Transverse colon (tissue), 3 donors: ENCODE results near the gene PRKG1.

Experiments
- EP300 ChIP-seq: sonication (generic); formaldehyde crosslinking; IDR thresholded peaks from one replicate; pipeline ENCODE4 v1.6.1; 2017; ENCODE audit warnings: antibody characterized with exemption, low read depth
- POLR2A ChIP-seq: fragments of 450-650 bp; IDR thresholded peaks from one replicate; pipeline ENCODE4 v1.6.1; 2016; ENCODE audit warnings: antibody characterized with exemption, mild to moderate bottlenecking, moderate library complexity
- TF ChIP-seq, protein P1 (sequence below), 5 experiments: fragments of 200-600 bp in 3 of 5; fragments of 450-650 bp in 2 of 5; sonication (generic) in 3 of 5; IDR thresholded peaks; 1 replicate in 2 of 5; 2 replicates in 3 of 5; pipeline ENCODE4 v1.5.1; 2016 to 2017; ENCODE audit warnings: antibody characterized with exemption in 5 of 5, inconsistent platforms in 3 of 5, mild to moderate bottlenecking in 2 of 5, moderate library complexity in 1 of 5

DNA sequence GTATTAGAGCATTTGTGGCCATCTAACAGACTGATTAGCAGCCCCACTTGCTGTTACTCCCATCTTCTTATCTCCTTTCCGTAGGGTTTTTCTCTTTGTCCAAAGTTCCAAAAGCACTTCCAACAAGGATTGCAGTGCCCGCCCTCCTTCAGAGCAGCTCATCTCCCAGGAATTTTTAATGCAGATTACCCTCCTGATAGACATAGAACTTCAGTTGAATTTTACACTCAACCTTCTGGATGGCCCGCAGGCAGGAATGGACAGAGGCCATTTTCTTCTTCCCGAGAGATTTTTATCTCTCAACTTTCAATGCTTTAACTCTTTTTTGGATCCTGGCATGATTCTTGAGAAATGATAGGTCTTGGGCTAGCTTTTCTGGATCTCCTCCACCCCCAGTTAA, 23.3 kb downstream of the PRKG1 start:
- TF ChIP-seq, protein P1, sequence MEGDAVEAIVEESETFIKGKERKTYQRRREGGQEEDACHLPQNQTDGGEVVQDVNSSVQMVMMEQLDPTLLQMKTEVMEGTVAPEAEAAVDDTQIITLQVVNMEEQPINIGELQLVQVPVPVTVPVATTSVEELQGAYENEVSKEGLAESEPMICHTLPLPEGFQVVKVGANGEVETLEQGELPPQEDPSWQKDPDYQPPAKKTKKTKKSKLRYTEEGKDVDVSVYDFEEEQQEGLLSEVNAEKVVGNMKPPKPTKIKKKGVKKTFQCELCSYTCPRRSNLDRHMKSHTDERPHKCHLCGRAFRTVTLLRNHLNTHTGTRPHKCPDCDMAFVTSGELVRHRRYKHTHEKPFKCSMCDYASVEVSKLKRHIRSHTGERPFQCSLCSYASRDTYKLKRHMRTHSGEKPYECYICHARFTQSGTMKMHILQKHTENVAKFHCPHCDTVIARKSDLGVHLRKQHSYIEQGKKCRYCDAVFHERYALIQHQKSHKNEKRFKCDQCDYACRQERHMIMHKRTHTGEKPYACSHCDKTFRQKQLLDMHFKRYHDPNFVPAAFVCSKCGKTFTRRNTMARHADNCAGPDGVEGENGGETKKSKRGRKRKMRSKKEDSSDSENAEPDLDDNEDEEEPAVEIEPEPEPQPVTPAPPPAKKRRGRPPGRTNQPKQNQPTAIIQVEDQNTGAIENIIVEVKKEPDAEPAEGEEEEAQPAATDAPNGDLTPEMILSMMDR (IDR thresholded peaks at IDR 0.05): no peak
- TF ChIP-seq POLR2A (no peak), EP300 (no peak)
